GM18909 (cell line): Measurements from ENCODE around the gene SORBS1.

Experiments
- ATAC-seq: cut with Tn5 transposase; IDR thresholded peaks from one replicate; pipeline ENCODE4 v1.9.1; 2021; ENCODE audit warnings: mild to moderate bottlenecking; ENCODE audit not compliant: unreplicated experiment, poor library complexity

Gene SORBS1

GRCh38 chr10:95561177-95561863 lies at the start of gene SORBS1:
TSS of gene SORBS1 (minus strand) at chr10:95561371. CDS start at chr10:95441135, 120,236 bp downstream.
- peak; percentile 99 for ATAC-seq

- ATAC-seq = no peak
Measured at GRCh38 chr10:95610727-95611126, 49.6 kb upstream of the SORBS1 start.

- no peak for ATAC-seq
Measured at GRCh38 chr10:95606922-95607321, 45.8 kb upstream of the SORBS1 start.

- no peak for ATAC-seq
Measured at GRCh38 chr10:95605163-95605562, 44.0 kb upstream of the SORBS1 start.

- no peak for ATAC-seq
Measured at GRCh38 chr10:95604630-95605029, 43.5 kb upstream of the SORBS1 start.

GRCh38 chr10:95602382-95602781 lies 41.2 kb upstream of the SORBS1 start:
- ATAC-seq = no peak

- no peak for ATAC-seq
Measured at GRCh38 chr10:95601116-95601719, 40.0 kb upstream of the SORBS1 start.

- ATAC-seq = no peak
Measured at GRCh38 chr10:95600158-95600557, 39.0 kb upstream of the SORBS1 start.

GRCh38 chr10:95597788-95598187 lies 36.6 kb upstream of the SORBS1 start:
- no peak for ATAC-seq

GRCh38 chr10:95588025-95588424 lies 26.9 kb upstream of the SORBS1 start:
- no peak for ATAC-seq

- ATAC-seq = no peak
Measured at GRCh38 chr10:95579835-95580535, 18.8 kb upstream of the SORBS1 start.

GRCh38 chr10:95579292-95579691 lies 18.1 kb upstream of the SORBS1 start:
- ATAC-seq = no peak

- no peak for ATAC-seq
Measured at GRCh38 chr10:95578619-95579018, 17.4 kb upstream of the SORBS1 start.

- ATAC-seq = no peak
Measured at GRCh38 chr10:95574649-95575365, 13.6 kb upstream of the SORBS1 start.

GRCh38 chr10:95573964-95574604 lies 12.9 kb upstream of the SORBS1 start:
- ATAC-seq = no peak

- ATAC-seq = no peak
Measured at GRCh38 chr10:95573527-95573926, 12.4 kb upstream of the SORBS1 start.

GRCh38 chr10:95572131-95572820 lies 11.1 kb upstream of the SORBS1 start:
- ATAC-seq = no peak

GRCh38 chr10:95571390-95571789 lies 10.2 kb upstream of the SORBS1 start:
- ATAC-seq = no peak

- ATAC-seq = no peak
Measured at GRCh38 chr10:95569368-95569767, 8.2 kb upstream of the SORBS1 start.
